ENCODE data around the gene HSFY2. TPM values are rescaled to one million over a fixed set of nuclear protein-coding genes. Genes with fewer than 3 reads are reported as not detected.
"Not testable (repeated sequence)": the region's sequence is repeated elsewhere in the genome, so short reads cannot be mapped to it uniquely, and the experiment has no call there.

The HSFY2 gene
- not detected in 2 replicates for total RNA-seq

- intact Hi-C loops (cut with micrococcal nuclease) = not testable (repeated sequence)
Observed at GRCh38 chrY:18773635-18774034, at the start of gene HSFY2. Gene HSFY2 (minus strand): TSS chrY:18773735. CDS start chrY:18773618, 117 bp downstream.

- intact Hi-C loops (cut with micrococcal nuclease) = not testable (repeated sequence)
Observed at GRCh38 chrY:18815751-18816150, 42.2 kb upstream of the HSFY2 start.

- intact Hi-C loops (cut with micrococcal nuclease) = not testable (repeated sequence)
Observed at GRCh38 chrY:18788757-18789406, 15.3 kb upstream of the HSFY2 start.

- intact Hi-C loops (cut with micrococcal nuclease) = not testable (repeated sequence)
Observed at GRCh38 chrY:18754077-18754476, 19.5 kb downstream of the HSFY2 start.

GRCh38 chrY:18753133-18753815 lies 20.3 kb downstream of the HSFY2 start:
- intact Hi-C loops (cut with micrococcal nuclease) = not testable (repeated sequence)

- intact Hi-C loops (cut with micrococcal nuclease) = not testable (repeated sequence)
Observed at GRCh38 chrY:18723714-18724113, 49.8 kb downstream of the HSFY2 start.

Other genes starting within 250 kb of the HSFY2 start
- gene HSFY1, start 227.0 kb downstream of the HSFY2 start, total RNA-seq = not detected in 2 replicates